Gastrocnemius medialis (tissue), 4 donors: ENCODE measurements around the gene LY86. TPM values are rescaled to one million over a fixed set of nuclear protein-coding genes. Genes with fewer than 3 reads are reported as not detected.

Source experiments
- ATAC-seq, 2 donors: fragments of 150-250 bp; one replicate each; pipeline ENCODE4 v1.9.1; 2016
- DNase-seq, 2 donors: peaks; one replicate each; pipeline ENCODE4 v3.0.0-alpha.2; 2019
- H3K27ac ChIP-seq, 4 donors: fragments of 200-600 bp; sonication (generic); 1 replicate in 1 of 4; 2 replicates in 3 of 4; pipeline ENCODE4 v1.5.1; 2016 to 2018; ENCODE audit warnings: mild to moderate bottlenecking in 2 of 4, moderate library complexity in 1 of 4
- H3K27me3 ChIP-seq, 3 donors: fragments of 200-600 bp; sonication (generic) in 2 of 3; 1 replicate in 1 of 3; 2 replicates in 2 of 3; pipeline versions ENCODE4 v1.5.1 to v1.6.0; 2016 to 2019; ENCODE audit warnings: mild to moderate bottlenecking in 1 of 3, moderate library complexity in 1 of 3
- H3K36me3 ChIP-seq, 2 donors: fragments of 200-600 bp; sonication (generic) in 1 of 2; one replicate each; pipeline ENCODE4 v1.5.1; 2017 to 2018
- H3K4me1 ChIP-seq, 2 donors: fragments of 200-600 bp; sonication (generic) in 1 of 2; one replicate each; pipeline ENCODE4 v1.5.1; 2016 to 2017; ENCODE audit warnings: mild to moderate bottlenecking in 2 of 2
- H3K4me3 ChIP-seq, 4 donors: fragments of 200-600 bp; sonication (generic) in 3 of 4; 1 replicate in 1 of 4; 2 replicates in 3 of 4; pipeline ENCODE4 v1.5.1; 2016 to 2019; ENCODE audit warnings: mild to moderate bottlenecking in 2 of 4
- H3K9me3 ChIP-seq, 3 donors: fragments of 200-600 bp; sonication (generic) in 2 of 3; 1 replicate in 1 of 3; 2 replicates in 2 of 3; pipeline ENCODE4 v1.5.1; 2016 to 2019
- POLR2A ChIP-seq, 2 donors: fragments of 450-650 bp; IDR thresholded peaks; one replicate each; pipeline ENCODE4 v1.6.1; 2017; ENCODE audit warnings: antibody characterized with exemption in 2 of 2, mild to moderate bottlenecking in 2 of 2, moderate library complexity in 2 of 2
- in situ Hi-C, 4 donors: fragments of 200-750 bp; cut with MboI; loops; one replicate each; pipeline versions ENCODE4 v1.15.0 to v1.8.0; 2017; ENCODE audit warnings: low sequenced_read_pairs in 4 of 4
- intact Hi-C: fragments of 100-400 bp; cut with DNase I; formaldehyde crosslinking; loops from one replicate; pipeline ENCODE4 v1.15.1; 2023; ENCODE audit warnings: low total_unique reads
- total RNA-seq, 4 donors: library from RNA; depleted of rRNA; stranded (reverse); fragments of >200 nt; gene quantifications; one replicate each; pipeline versions ENCODE4 v1.1.0 to v1.2.3, GENCODE V29; 2016
- TF ChIP-seq, protein P1 (sequence below), 5 experiments: fragments of 450-650 bp in 3 of 5; fragments of 200-600 bp in 2 of 5; sonication (generic) in 2 of 5; IDR thresholded peaks in 4 of 5; conservative IDR thresholded peaks in 1 of 5; 1 replicate in 4 of 5; 2 replicates in 1 of 5; pipeline ENCODE4 v1.5.1; 2016 to 2019; ENCODE audit warnings: antibody characterized with exemption in 5 of 5, mild to moderate bottlenecking in 3 of 5, moderate library complexity in 3 of 5

Gene LY86
- total RNA-seq, 4 donors from 2014 or later: 0.49 to 1.3 TPM; not detected in 2

DNA sequence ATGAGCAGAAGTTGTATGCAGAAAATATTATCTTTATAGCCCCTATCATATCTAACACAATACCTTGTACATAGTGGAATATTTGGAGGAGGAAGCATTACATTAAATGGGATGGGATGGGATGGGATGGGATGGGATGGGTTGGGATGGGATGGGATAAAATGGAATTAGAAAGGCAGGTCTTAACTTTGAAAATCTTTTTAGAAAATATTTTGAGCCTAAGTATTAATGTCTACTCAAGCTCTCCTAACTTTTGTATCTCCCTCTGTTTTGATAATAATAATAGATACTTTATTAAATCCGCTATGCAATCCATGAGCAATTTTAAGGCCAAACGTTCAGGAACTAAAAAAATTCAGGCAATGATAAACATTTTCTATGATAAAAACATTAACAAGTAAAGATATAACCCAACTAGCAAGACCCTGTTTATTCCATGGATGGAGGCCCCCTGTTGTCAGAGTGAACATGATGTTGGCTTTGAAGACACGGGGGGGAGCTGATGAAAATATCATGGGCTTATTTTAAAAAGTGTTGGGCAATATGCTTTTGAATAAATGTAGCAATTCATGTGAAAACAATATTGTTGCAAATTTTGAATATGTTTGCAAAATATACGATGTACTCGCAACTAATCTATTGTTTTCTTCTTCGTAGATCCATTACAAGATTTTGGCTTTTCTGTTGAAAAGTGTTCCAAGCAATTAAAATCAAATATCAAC, 35.9 kb downstream of the LY86 start:
- Histone ChIP-seq H3K27ac (no peak overlapping the region), H3K4me1 (no peaks in the 10 kb centered on the region), H3K4me3 (no peak overlapping the region), H3K36me3 (no peaks in the 10 kb centered on the region), H3K9me3 (no peaks in the 10 kb centered on the region), H3K27me3 (no peaks in the 10 kb centered on the region)
- intact Hi-C loops: no loop called here
- DNase-seq (no peak), ATAC-seq (no peak)
- in situ Hi-C loops: no loop called here
- no peak for TF ChIP-seq POLR2A (IDR thresholded peaks at IDR 0.05)
- TF ChIP-seq, protein P1, sequence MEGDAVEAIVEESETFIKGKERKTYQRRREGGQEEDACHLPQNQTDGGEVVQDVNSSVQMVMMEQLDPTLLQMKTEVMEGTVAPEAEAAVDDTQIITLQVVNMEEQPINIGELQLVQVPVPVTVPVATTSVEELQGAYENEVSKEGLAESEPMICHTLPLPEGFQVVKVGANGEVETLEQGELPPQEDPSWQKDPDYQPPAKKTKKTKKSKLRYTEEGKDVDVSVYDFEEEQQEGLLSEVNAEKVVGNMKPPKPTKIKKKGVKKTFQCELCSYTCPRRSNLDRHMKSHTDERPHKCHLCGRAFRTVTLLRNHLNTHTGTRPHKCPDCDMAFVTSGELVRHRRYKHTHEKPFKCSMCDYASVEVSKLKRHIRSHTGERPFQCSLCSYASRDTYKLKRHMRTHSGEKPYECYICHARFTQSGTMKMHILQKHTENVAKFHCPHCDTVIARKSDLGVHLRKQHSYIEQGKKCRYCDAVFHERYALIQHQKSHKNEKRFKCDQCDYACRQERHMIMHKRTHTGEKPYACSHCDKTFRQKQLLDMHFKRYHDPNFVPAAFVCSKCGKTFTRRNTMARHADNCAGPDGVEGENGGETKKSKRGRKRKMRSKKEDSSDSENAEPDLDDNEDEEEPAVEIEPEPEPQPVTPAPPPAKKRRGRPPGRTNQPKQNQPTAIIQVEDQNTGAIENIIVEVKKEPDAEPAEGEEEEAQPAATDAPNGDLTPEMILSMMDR (IDR thresholded peaks at IDR 0.05 in 4 of 5, conservative IDR thresholded peaks at IDR 0.05 in 1 of 5): no peak

DNA sequence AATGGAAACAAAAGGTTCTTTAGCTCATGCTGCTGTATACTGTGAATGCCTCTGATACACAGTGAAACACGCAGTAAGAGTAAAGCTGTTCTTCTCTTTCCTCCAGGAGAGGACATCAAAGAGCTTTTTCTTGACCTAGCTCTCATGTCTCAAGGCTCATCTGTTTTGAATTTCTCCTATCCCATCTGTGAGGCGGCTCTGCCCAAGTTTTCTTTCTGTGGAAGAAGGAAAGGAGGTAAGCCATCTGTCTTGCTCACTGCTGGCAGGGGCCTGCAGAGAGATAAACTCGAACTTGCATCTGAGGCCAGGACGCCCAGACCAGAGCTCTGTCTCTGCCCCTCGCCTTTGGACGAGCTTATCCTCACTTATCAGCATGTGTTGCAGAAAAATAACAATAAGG, 37.7 kb downstream of the LY86 start:
- no peaks in the 10 kb centered on the region for H3K36me3 ChIP-seq
- no peaks in the 10 kb centered on the region for H3K9me3 ChIP-seq
- intact Hi-C loops (no loop called here), in situ Hi-C loops (no loop called here)
- no peak for DNase-seq
- no peak overlapping the region for H3K27ac ChIP-seq
- no peak for TF ChIP-seq POLR2A (IDR thresholded peaks at IDR 0.05)
- TF ChIP-seq, protein P1 (IDR thresholded peaks at IDR 0.05 in 4 of 5, conservative IDR thresholded peaks at IDR 0.05 in 1 of 5): no peak
- H3K4me3 ChIP-seq: no peak overlapping the region
- no peaks in the 10 kb centered on the region for H3K27me3 ChIP-seq
- no peaks in the 10 kb centered on the region for H3K4me1 ChIP-seq
- ATAC-seq: no peak

DNA sequence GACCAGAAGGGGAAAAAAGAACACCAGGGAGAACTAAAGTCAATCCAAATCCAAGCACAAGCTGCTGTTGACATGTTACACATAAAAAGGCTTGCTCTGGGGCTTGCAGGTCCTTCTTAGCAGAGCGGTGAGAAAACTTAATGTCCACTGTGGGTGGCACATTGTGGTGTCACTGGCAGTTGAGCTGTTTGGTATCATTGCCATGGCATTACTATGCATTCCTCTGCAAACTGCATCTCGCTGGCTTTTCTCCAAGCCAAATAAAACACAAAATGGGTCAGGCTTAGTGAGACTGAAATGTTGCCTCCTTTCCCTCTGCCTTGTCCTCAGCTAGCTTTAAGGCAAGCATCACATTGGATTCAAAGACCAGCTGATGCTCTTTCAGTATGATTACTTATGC, 40.9 kb downstream of the LY86 start:
- TF ChIP-seq POLR2A (IDR thresholded peaks at IDR 0.05): no peak
- TF ChIP-seq, protein P1 (IDR thresholded peaks at IDR 0.05 in 4 of 5, conservative IDR thresholded peaks at IDR 0.05 in 1 of 5): no peak
- Histone ChIP-seq H3K36me3 (no peaks in the 10 kb centered on the region), H3K4me3 (no peak overlapping the region), H3K27me3 (no peaks in the 10 kb centered on the region), H3K9me3 (no peaks in the 10 kb centered on the region), H3K27ac (no peak overlapping the region), H3K4me1 (no peaks in the 10 kb centered on the region)
- DNase-seq (no peak), ATAC-seq (no peak)
- intact Hi-C loops (no loop called here), in situ Hi-C loops (no loop called here)

DNA sequence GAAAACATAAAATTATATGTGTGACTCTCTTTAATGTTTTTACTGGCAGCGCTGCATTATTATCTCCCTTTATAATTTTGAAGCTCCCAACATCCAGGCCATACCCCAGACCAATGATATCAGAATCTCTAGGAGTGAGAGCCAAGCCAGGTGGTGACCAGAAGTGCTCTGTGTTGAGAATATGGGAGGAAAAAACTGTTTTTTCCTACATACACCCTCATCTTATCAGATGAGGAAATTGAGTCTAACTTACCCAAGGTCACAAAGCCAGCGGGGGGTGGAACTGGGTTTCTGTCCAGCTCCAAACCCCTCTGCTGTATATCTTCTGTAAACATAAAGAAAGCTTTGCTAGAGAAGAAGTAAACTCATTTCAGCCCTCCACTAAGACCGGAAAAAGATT, 42.5 kb downstream of the LY86 start:
- no peak overlapping the region for H3K4me3 ChIP-seq
- no peak for DNase-seq
- H3K9me3 ChIP-seq: no peaks in the 10 kb centered on the region
- no peak overlapping the region for H3K27ac ChIP-seq
- no peaks in the 10 kb centered on the region for H3K4me1 ChIP-seq
- no peaks in the 10 kb centered on the region for H3K36me3 ChIP-seq
- no peak for TF ChIP-seq POLR2A (IDR thresholded peaks at IDR 0.05)
- TF ChIP-seq, protein P1 (IDR thresholded peaks at IDR 0.05 in 4 of 5, conservative IDR thresholded peaks at IDR 0.05 in 1 of 5): no peak
- no peak for ATAC-seq
- in situ Hi-C loops (no loop called here), intact Hi-C loops (no loop called here)
- H3K27me3 ChIP-seq: no peaks in the 10 kb centered on the region
